ENCODE data around the gene RPS3. TPM values are rescaled to one million over a fixed set of nuclear protein-coding genes. Genes with fewer than 3 reads are reported as not detected.

Gene RPS3
- polyA plus RNA-seq, 1 of the 3 experiments (the other 2 are of a cell fraction), result 4,540 TPM

DNA sequence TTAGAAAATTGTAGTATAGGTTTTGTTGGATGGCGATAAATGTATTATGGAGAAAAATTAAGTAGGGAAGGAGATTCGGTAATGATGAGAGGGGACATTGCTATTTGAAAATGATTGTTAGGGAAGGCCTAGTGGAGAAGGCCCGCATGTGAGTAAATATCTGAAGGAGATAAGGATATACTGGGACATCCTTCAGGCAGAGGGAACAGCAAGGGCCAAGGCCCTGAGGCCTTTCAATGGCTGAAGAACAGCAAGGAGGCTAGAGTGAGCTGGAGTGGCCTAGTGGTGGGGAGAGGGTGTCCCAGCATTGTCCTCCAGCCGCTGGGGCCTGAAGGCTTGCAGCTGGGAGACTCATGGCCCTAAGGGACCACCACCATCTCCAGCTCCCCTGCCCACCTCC is 24.7 kb upstream of the RPS3 start:
- H3K9me2 ChIP-seq, result no peaks in the 10 kb centered on the region
- no peaks in the 10 kb centered on the region for H3K27me3 ChIP-seq (ENCODE audit: insufficient read depth)
- no peaks in the 10 kb centered on the region for H4K20me1 ChIP-seq (ENCODE audit: insufficient read depth)
- no peaks in the 10 kb centered on the region for H3K4me1 ChIP-seq (ENCODE audit: control insufficient read depth in 1 of 2, insufficient read depth in 2 of 2, low read depth in 1 of 2, low read length in 1 of 2)
- H2AFZ ChIP-seq (ENCODE audit: low read depth), result no peak overlapping the region
- CTCF ChIA-PET, result interaction anchor here (1.2 to 24.8 kb wide), 5 partner anchors 8 to 93 kb away, joined by 4 to 701 read pairs (median 5); no protein-coding TSS in a partner anchor
- H3K36me3 ChIP-seq (replicated peaks in 1 of 2; ENCODE audit: control insufficient read depth in 1 of 2, insufficient read depth in 2 of 2, low read length in 1 of 2), result no peaks in the 10 kb centered on the region
- H3K9me3 ChIP-seq, result no peaks in the 10 kb centered on the region
- no peak overlapping the region for H3K27ac ChIP-seq (ENCODE audit: low read depth in 2 of 2, low read length in 1 of 2)
- no peak overlapping the region for H3K9ac ChIP-seq
- DNase-seq, result no peak
- H3K4me3 ChIP-seq (ENCODE audit: low read depth in 2 of 2, low read length in 1 of 2), result no peak overlapping the region
- POLR2A ChIA-PET, result no interaction called here
- WGBS (ENCODE audit: low lambda C conversion rate), result 92% methylated on average over 3 of the region's 4 CpGs
- no peaks in the 10 kb centered on the region for H3F3A ChIP-seq (replicated peaks; ENCODE audit: insufficient read depth)
- TF ChIP-seq, protein P1, sequence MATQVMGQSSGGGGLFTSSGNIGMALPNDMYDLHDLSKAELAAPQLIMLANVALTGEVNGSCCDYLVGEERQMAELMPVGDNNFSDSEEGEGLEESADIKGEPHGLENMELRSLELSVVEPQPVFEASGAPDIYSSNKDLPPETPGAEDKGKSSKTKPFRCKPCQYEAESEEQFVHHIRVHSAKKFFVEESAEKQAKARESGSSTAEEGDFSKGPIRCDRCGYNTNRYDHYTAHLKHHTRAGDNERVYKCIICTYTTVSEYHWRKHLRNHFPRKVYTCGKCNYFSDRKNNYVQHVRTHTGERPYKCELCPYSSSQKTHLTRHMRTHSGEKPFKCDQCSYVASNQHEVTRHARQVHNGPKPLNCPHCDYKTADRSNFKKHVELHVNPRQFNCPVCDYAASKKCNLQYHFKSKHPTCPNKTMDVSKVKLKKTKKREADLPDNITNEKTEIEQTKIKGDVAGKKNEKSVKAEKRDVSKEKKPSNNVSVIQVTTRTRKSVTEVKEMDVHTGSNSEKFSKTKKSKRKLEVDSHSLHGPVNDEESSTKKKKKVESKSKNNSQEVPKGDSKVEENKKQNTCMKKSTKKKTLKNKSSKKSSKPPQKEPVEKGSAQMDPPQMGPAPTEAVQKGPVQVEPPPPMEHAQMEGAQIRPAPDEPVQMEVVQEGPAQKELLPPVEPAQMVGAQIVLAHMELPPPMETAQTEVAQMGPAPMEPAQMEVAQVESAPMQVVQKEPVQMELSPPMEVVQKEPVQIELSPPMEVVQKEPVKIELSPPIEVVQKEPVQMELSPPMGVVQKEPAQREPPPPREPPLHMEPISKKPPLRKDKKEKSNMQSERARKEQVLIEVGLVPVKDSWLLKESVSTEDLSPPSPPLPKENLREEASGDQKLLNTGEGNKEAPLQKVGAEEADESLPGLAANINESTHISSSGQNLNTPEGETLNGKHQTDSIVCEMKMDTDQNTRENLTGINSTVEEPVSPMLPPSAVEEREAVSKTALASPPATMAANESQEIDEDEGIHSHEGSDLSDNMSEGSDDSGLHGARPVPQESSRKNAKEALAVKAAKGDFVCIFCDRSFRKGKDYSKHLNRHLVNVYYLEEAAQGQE (IDR thresholded peaks at IDR 0.05; ENCODE audit: low read depth, low read length), result no peak
- TF ChIP-seq, protein P2, sequence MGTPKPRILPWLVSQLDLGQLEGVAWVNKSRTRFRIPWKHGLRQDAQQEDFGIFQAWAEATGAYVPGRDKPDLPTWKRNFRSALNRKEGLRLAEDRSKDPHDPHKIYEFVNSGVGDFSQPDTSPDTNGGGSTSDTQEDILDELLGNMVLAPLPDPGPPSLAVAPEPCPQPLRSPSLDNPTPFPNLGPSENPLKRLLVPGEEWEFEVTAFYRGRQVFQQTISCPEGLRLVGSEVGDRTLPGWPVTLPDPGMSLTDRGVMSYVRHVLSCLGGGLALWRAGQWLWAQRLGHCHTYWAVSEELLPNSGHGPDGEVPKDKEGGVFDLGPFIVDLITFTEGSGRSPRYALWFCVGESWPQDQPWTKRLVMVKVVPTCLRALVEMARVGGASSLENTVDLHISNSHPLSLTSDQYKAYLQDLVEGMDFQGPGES (IDR thresholded peaks at IDR 0.05; ENCODE audit: low read depth, low read length), result no peak
- TF ChIP-seq, protein P3, sequence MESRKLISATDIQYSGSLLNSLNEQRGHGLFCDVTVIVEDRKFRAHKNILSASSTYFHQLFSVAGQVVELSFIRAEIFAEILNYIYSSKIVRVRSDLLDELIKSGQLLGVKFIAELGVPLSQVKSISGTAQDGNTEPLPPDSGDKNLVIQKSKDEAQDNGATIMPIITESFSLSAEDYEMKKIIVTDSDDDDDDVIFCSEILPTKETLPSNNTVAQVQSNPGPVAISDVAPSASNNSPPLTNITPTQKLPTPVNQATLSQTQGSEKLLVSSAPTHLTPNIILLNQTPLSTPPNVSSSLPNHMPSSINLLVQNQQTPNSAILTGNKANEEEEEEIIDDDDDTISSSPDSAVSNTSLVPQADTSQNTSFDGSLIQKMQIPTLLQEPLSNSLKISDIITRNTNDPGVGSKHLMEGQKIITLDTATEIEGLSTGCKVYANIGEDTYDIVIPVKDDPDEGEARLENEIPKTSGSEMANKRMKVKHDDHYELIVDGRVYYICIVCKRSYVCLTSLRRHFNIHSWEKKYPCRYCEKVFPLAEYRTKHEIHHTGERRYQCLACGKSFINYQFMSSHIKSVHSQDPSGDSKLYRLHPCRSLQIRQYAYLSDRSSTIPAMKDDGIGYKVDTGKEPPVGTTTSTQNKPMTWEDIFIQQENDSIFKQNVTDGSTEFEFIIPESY (IDR thresholded peaks at IDR 0.05; ENCODE audit: borderline replicate concordance, low read depth), result no peak
- TF ChIP-seq CHD2 (IDR thresholded peaks at IDR 0.05; ENCODE audit: low read length, partially characterized antibody) (no peak), FOSL2 (IDR thresholded peaks at IDR 0.05; ENCODE audit: borderline replicate concordance, low read depth) (no peak), EZH2phosphoT487 (IDR thresholded peaks at IDR 0.05; ENCODE audit: borderline replicate concordance, low read depth) (no peak), YY1 (IDR thresholded peaks at IDR 0.05; ENCODE audit: low read depth) (no peak), ELF1 (IDR thresholded peaks at IDR 0.05) (no peak), FOXM1 (IDR thresholded peaks at IDR 0.05; ENCODE audit: low read depth) (no peak), NRF1 (IDR thresholded peaks at IDR 0.05; ENCODE audit: low read depth, low read length) (no peak), RXRA (IDR thresholded peaks at IDR 0.05; ENCODE audit: borderline replicate concordance, low read depth) (no peak), TEAD4 (IDR thresholded peaks at IDR 0.05; ENCODE audit: borderline replicate concordance, insufficient read depth) (no peak)
- H3K79me2 ChIP-seq (ENCODE audit: insufficient read depth), result no peaks in the 10 kb centered on the region
- no peak overlapping the region for H3K4me2 ChIP-seq
